ENCODE measurements around the gene FNDC4. TPM values are rescaled to one million over a fixed set of nuclear protein-coding genes. Genes with fewer than 3 reads are reported as not detected.

Gene FNDC4
- total and polyA plus RNA-seq, 8 donors = 0.89 to 23.3 (median 7.6) TPM

- 84 to 93% (median 90%) methylated on average over 2 of the region's 2 CpGs for WGBS, 5 donors
- H3K9me3 ChIP-seq = no peaks in the 10 kb centered on the region
- H3K4me3 ChIP-seq = no peak overlapping the region
- TF ChIP-seq POLR2AphosphoS5 (IDR thresholded peaks at IDR 0.05) (no peak), EP300 (IDR thresholded peaks at IDR 0.05) (no peak), CTCF (IDR thresholded peaks at IDR 0.05) (no peak), POLR2A (IDR thresholded peaks at IDR 0.05) (no peak)
- no peak for DNase-seq
- peaks cover 0 to 28% (median 0%) of the 10 kb centered on the region in 3 donors for H3K27me3 ChIP-seq
- intact Hi-C loops (cut with DNase I; ENCODE audit: low total_unique reads) = no loop called here
- H3K27ac ChIP-seq = no peak overlapping the region
- H3K36me3 ChIP-seq = peaks cover 0 to 6% (median 0%) of the 10 kb centered on the region in 4 donors
- no peaks in the 10 kb centered on the region for H3K4me1 ChIP-seq
Observed at GRCh38 chr2:27520316-27520715, 25.3 kb upstream of the FNDC4 start.

GRCh38 chr2:27518782-27519113 is 23.7 kb upstream of the FNDC4 start:
- intact Hi-C loops (cut with DNase I; ENCODE audit: low total_unique reads) = no loop called here
- H3K27ac ChIP-seq = no peak overlapping the region
- DNase-seq = no peak
- no peaks in the 10 kb centered on the region for H3K4me1 ChIP-seq
- 76 to 86% (median 81%) methylated on average over 4 of the region's 4 CpGs for WGBS, 5 donors
- H3K36me3 ChIP-seq = peaks cover 0 to 6% (median 0%) of the 10 kb centered on the region in 4 donors
- H3K9me3 ChIP-seq = no peaks in the 10 kb centered on the region
- H3K27me3 ChIP-seq = peaks cover 0 to 33% (median 0%) of the 10 kb centered on the region in 3 donors
- H3K4me3 ChIP-seq = no peak overlapping the region
- TF ChIP-seq POLR2AphosphoS5 (IDR thresholded peaks at IDR 0.05) = no peak
- no peak for TF ChIP-seq EP300 (IDR thresholded peaks at IDR 0.05)
- TF ChIP-seq POLR2A (IDR thresholded peaks at IDR 0.05) = no peak
- no peak for TF ChIP-seq CTCF (IDR thresholded peaks at IDR 0.05)

GRCh38 chr2:27518113-27518781 is 23.2 kb upstream of the FNDC4 start:
- Histone ChIP-seq H3K27me3 (peaks cover 0 to 33% (median 0%) of the 10 kb centered on the region in 3 donors), H3K9me3 (no peaks in the 10 kb centered on the region), H3K36me3 (peaks cover 0 to 4% (median 0%) of the 10 kb centered on the region in 4 donors), H3K4me1 (no peaks in the 10 kb centered on the region), H3K27ac (no peak overlapping the region), H3K4me3 (no peak overlapping the region)
- TF ChIP-seq POLR2A (IDR thresholded peaks at IDR 0.05) (no peak), CTCF (IDR thresholded peaks at IDR 0.05) (no peak), POLR2AphosphoS5 (IDR thresholded peaks at IDR 0.05) (no peak), EP300 (IDR thresholded peaks at IDR 0.05) (no peak)
- no peak for DNase-seq
- 55 to 67% (median 61%) methylated on average over 5 of the region's 5 CpGs for WGBS, 5 donors
- intact Hi-C loops (cut with DNase I; ENCODE audit: low total_unique reads) = no loop called here

GRCh38 chr2:27509326-27509725 is 14.3 kb upstream of the FNDC4 start:
- Histone ChIP-seq H3K36me3 (no peaks in the 10 kb centered on the region), H3K27ac (no peak overlapping the region), H3K9me3 (no peaks in the 10 kb centered on the region), H3K27me3 (no peaks in the 10 kb centered on the region), H3K4me3 (no peak overlapping the region), H3K4me1 (peaks cover 0 to 7% (median 2%) of the 10 kb centered on the region in 4 donors)
- TF ChIP-seq POLR2AphosphoS5 (IDR thresholded peaks at IDR 0.05) = no peak
- TF ChIP-seq CTCF (IDR thresholded peaks at IDR 0.05) = no peak
- TF ChIP-seq POLR2A (IDR thresholded peaks at IDR 0.05) = no peak
- TF ChIP-seq EP300 (IDR thresholded peaks at IDR 0.05) = no peak
- 35 to 54% (median 42%) methylated on average over 6 of the region's 6 CpGs for WGBS, 5 donors
- DNase-seq = no peak
- intact Hi-C loops (cut with DNase I; ENCODE audit: low total_unique reads) = no loop called here

Measured in stomach (tissue), 9 donors.